Gastroesophageal sphincter (tissue), 4 donors: Measurements from ENCODE around the gene KREMEN1. TPM values are rescaled to one million over a fixed set of nuclear protein-coding genes. Genes with fewer than 3 reads are reported as not detected.

ENCODE experiments used
- ATAC-seq: fragments of 150-250 bp; one replicate; pipeline ENCODE4 v1.9.1; 2016; ENCODE audit warnings: mild to moderate bottlenecking, moderate library complexity
- H3K27ac ChIP-seq, 4 donors: fragments of 200-600 bp; sonication (generic) in 3 of 4; 1 replicate in 3 of 4; 2 replicates in 1 of 4; pipeline ENCODE4 v1.5.1; 2016 to 2019
- H3K27me3 ChIP-seq: fragments of 200-600 bp; sonication (generic); one replicate; pipeline ENCODE4 v1.5.1; 2019
- H3K36me3 ChIP-seq, 2 donors: fragments of 200-600 bp; sonication (generic); one replicate each; pipeline ENCODE4 v1.5.1; 2019; ENCODE audit warnings: control low read depth in 1 of 2
- H3K4me1 ChIP-seq, 3 donors: fragments of 200-600 bp; sonication (generic); 1 replicate in 2 of 3; 2 replicates in 1 of 3; pipeline ENCODE4 v1.5.1; 2016 to 2019; ENCODE audit warnings: control low read depth in 2 of 3
- H3K4me3 ChIP-seq, 2 donors: fragments of 200-600 bp; sonication (generic); one replicate each; pipeline ENCODE4 v1.5.1; 2019; ENCODE audit warnings: mild to moderate bottlenecking in 1 of 2, moderate library complexity in 1 of 2
- H3K9me3 ChIP-seq, 3 donors: fragments of 200-600 bp; sonication (generic); one replicate each; pipeline ENCODE4 v1.5.1; 2017 to 2019; ENCODE audit warnings: control low read depth in 2 of 3
- CTCF ChIP-seq, 4 experiments: fragments of 200-600 bp in 2 of 4; fragments of 450-650 bp in 2 of 4; sonication (generic) in 1 of 4; IDR thresholded peaks; one replicate each; pipeline ENCODE4 v1.5.1; 2017 to 2019; ENCODE audit warnings: antibody characterized with exemption in 4 of 4, mild to moderate bottlenecking in 2 of 4, moderate library complexity in 2 of 4
- EP300 ChIP-seq: sonication (generic); formaldehyde crosslinking; IDR thresholded peaks from one replicate; pipeline ENCODE4 v1.6.1; 2017; ENCODE audit warnings: antibody characterized with exemption, mild to moderate bottlenecking
- POLR2A ChIP-seq, 2 donors: fragments of 450-650 bp; IDR thresholded peaks; one replicate each; pipeline ENCODE4 v1.6.1; 2017; ENCODE audit warnings: antibody characterized with exemption in 2 of 2, mild to moderate bottlenecking in 2 of 2, moderate library complexity in 1 of 2
- POLR2AphosphoS5 ChIP-seq: sonication (generic); formaldehyde crosslinking; IDR thresholded peaks from one replicate; pipeline ENCODE4 v1.6.1; 2017; ENCODE audit warnings: antibody characterized with exemption
- WGBS, 2 donors: methylation state at CpG; one replicate each; pipeline ENCODE4 v1.1.5; 2018; ENCODE audit warnings: low coverage in 1 of 2; 5-methylcytosine and 5-hydroxymethylcytosine counted together
- total RNA-seq, 4 donors: library from RNA; depleted of rRNA; stranded (reverse); fragments of >200 nt; gene quantifications; one replicate each; pipeline ENCODE4 v1.1.0, GENCODE V29; 2016

Gene KREMEN1
- total RNA-seq, 4 donors from 2014 or later: 7.5 to 17.4 (median 10.8) TPM

GRCh38 chr22:29200901-29201300 lies 128.1 kb downstream of the KREMEN1 start:
- no peak for TF ChIP-seq POLR2A (IDR thresholded peaks at IDR 0.05)
- TF ChIP-seq POLR2AphosphoS5: no peak
- TF ChIP-seq CTCF (IDR thresholded peaks at IDR 0.05): no peak
- TF ChIP-seq EP300: no peak
- H3K4me1 ChIP-seq: peaks cover 0 to 14% (median 4%) of the 10 kb centered on the region in 3 donors
- H3K4me3 ChIP-seq: no peak overlapping the region
- H3K36me3 ChIP-seq: no peaks in the 10 kb centered on the region
- WGBS, 2 donors: no CpG with 5 or more reads among the region's 7 CpGs
- H3K9me3 ChIP-seq: no peaks in the 10 kb centered on the region
- no peaks in the 10 kb centered on the region for H3K27me3 ChIP-seq
- ATAC-seq: no peak
- H3K27ac ChIP-seq: no peak overlapping the region

DNA sequence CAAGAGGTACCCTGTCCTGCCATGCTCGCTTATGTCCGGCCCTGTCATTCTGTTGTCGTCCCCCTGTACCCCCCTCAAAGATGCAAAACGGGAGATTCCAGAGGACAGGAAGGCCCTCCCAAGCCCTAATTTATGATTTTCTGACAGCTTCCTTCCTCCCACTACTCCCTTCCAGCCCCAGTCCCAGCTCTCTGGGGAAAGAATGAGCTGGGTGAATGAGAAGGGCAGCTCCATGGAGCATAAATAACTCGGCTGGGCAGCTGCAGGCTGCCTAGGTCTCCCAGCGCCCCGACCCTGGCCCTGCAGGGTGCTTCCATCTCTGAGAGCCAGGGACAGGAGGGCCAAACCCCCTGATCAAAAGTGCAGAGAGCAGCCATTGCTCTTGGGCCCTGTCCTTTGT lies 128.9 kb downstream of the KREMEN1 start:
- ATAC-seq: no peak
- H3K4me3 ChIP-seq: no peak overlapping the region
- no peaks in the 10 kb centered on the region for H3K36me3 ChIP-seq
- 72% methylated on average over 4 of the region's 7 CpGs; no CpG with 5 or more reads in 1 of the 2 donors for WGBS, 2 donors
- TF ChIP-seq EP300 (no peak), POLR2A (IDR thresholded peaks at IDR 0.05) (no peak), CTCF (IDR thresholded peaks at IDR 0.05) (no peak), POLR2AphosphoS5 (no peak)
- H3K27me3 ChIP-seq: peaks cover 7% of the 10 kb centered on the region
- H3K27ac ChIP-seq: no peak overlapping the region
- no peaks in the 10 kb centered on the region for H3K9me3 ChIP-seq
- H3K4me1 ChIP-seq: peaks cover 0 to 22% (median 7%) of the 10 kb centered on the region in 3 donors

- ATAC-seq: no peak
- peak overlapping the region in 2 of 4 donors; percentile 11 to 26 for H3K27ac ChIP-seq
- TF ChIP-seq POLR2AphosphoS5 (no peak), CTCF (IDR thresholded peaks at IDR 0.05) (peak in 1 of 4 experiments; percentile 32), POLR2A (IDR thresholded peaks at IDR 0.05) (no peak)
Measured at GRCh38 chr22:29202212-29203192, 129.7 kb downstream of the KREMEN1 start.

DNA sequence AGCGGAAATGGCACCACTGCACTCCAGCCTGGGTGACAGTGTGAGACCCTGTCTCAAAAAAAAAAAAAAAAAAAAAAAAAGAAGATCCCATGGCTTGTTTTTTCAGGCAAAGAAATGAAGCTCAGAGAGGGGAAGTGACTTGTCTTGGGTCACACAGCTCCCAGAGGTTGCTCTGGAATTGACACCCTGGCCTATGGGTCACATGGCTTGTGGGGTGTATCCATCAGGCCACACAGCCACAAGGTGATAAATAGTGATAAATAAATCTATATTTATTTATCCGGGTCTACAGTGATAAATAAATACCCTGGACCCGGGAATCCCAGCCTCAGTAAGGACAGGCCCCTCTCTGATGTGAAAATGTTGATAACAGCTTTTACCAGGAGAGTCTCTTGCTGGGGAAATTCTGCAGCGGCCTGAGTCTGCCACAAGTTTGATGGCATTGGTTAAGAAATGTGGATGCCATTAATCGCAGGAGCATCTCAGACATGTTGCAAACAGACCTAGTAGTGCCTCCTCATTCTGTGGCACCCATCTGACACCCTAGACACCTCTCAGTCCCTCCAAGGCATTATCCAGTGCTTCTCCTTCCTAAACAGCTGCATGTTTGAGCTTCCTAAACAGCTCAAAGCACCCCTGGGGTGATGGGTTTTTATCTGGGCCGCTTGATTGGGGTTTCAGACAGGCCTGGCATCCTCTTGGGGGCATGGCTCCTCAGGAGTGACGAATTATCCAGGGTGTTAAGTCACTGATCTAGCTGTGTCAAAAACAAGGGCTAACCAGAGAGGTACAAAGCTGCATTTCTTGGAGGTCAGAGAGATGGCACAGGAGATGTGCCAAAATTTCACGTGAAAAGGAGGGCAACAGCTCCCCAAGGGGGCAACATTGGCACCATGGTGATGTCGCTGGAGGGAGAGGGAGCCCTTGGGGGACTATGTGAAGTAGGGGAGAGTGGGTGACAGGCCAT lies 130.9 kb downstream of the KREMEN1 start:
- H3K4me1 ChIP-seq: peaks cover 0 to 22% (median 7%) of the 10 kb centered on the region in 3 donors
- H3K9me3 ChIP-seq: no peaks in the 10 kb centered on the region
- H3K36me3 ChIP-seq: no peaks in the 10 kb centered on the region
- TF ChIP-seq POLR2A (IDR thresholded peaks at IDR 0.05): no peak
- TF ChIP-seq CTCF (IDR thresholded peaks at IDR 0.05): no peak
- no peak for TF ChIP-seq EP300
- TF ChIP-seq POLR2AphosphoS5: no peak
- peaks cover 26% of the 10 kb centered on the region for H3K27me3 ChIP-seq
- ATAC-seq: no peak
- no peak overlapping the region for H3K4me3 ChIP-seq
- H3K27ac ChIP-seq: no peak overlapping the region
- WGBS, 2 donors: 56 to 80% methylated on average over 6 of the region's 9 CpGs

More at GRCh38 chr22:29202212-29203192, 129.7 kb downstream of the KREMEN1 start:
- Histone ChIP-seq H3K4me3 (no peak overlapping the region), H3K27me3 (peaks cover 14% of the 10 kb centered on the region), H3K9me3 (no peaks in the 10 kb centered on the region), H3K4me1 (peaks cover 0 to 22% (median 7%) of the 10 kb centered on the region in 3 donors), H3K36me3 (no peaks in the 10 kb centered on the region)
- 46 to 60% methylated on average over 2 to 11 of the region's 24 CpGs for WGBS, 2 donors
